HFF-Myc (cell line): ENCODE results near the gene SYCE1L.
"Not testable (repeated sequence)": the region's sequence is repeated elsewhere in the genome, so short reads cannot be mapped to it uniquely, and the experiment has no call there.

Experiments
- DNase-seq: peaks from one replicate; pipeline ENCODE4 v3.0.0-alpha.2; 2011; ENCODE audit warnings: low read depth; ENCODE audit errors: extremely low read depth
- H3K4me3 ChIP-seq: replicated peaks from 2 replicates; pipeline ENCODE4 v1.5.1; 2011; ENCODE audit warnings: low read depth, mild to moderate bottlenecking, control low read depth, low read length
- CTCF ChIP-seq: IDR thresholded peaks from 2 replicates; pipeline ENCODE4 v1.5.1; 2012; ENCODE audit warnings: mild to moderate bottlenecking, low read depth, low read length, control low read depth; ENCODE audit errors: missing control alignments

Gene SYCE1L

GRCh38 chr16:77199211-77199610 lies at the start of gene SYCE1L:
Gene SYCE1L, plus strand, starts transcription at chr16:77199408. Its CDS starts 44 bp downstream, at chr16:77199452.
- no peak for TF ChIP-seq CTCF
- no peak for DNase-seq
- no peak within 1 kb of the TSS for H3K4me3 ChIP-seq

GRCh38 chr16:77157346-77158058 lies 41.7 kb upstream of the SYCE1L start:
- H3K4me3 ChIP-seq: no peak overlapping the region
- no peak for DNase-seq
- TF ChIP-seq CTCF: no peak

- TF ChIP-seq CTCF: no peak
- no peak for DNase-seq
Measured at GRCh38 chr16:77158293-77158692, 40.9 kb upstream of the SYCE1L start.

GRCh38 chr16:77165006-77165405 lies 34.2 kb upstream of the SYCE1L start:
- DNase-seq: no peak
- no peak overlapping the region for H3K4me3 ChIP-seq
- no peak for TF ChIP-seq CTCF

More at GRCh38 chr16:77158293-77158692, 40.9 kb upstream of the SYCE1L start:
- H3K4me3 ChIP-seq: no peak overlapping the region

- not testable (repeated sequence) for H3K4me3 ChIP-seq, DNase-seq
Measured at GRCh38 chr16:77165536-77166236, 33.5 kb upstream of the SYCE1L start.

GRCh38 chr16:77166726-77167125 lies 32.5 kb upstream of the SYCE1L start:
- DNase-seq: no peak
- TF ChIP-seq CTCF: no peak

GRCh38 chr16:77168901-77169300 lies 30.3 kb upstream of the SYCE1L start:
- DNase-seq: no peak
- no peak overlapping the region for H3K4me3 ChIP-seq
- TF ChIP-seq CTCF: no peak

More at GRCh38 chr16:77166726-77167125, 32.5 kb upstream of the SYCE1L start:
- H3K4me3 ChIP-seq: no peak overlapping the region
